Activated T-helper 17 cell treated with anti-CD3 and anti-CD28 coated beads, Interleukin-2, amount 50 U/mL, for 72 hours (primary cell): ENCODE results near the gene MYCBPAP. TPM values are rescaled to one million over a fixed set of nuclear protein-coding genes. Genes with fewer than 3 reads are reported as not detected.

ENCODE experiments used
- ATAC-seq: fragments of 150-1000 bp; cut with Tn5 transposase; replicated peaks from 2 replicates; pipeline ENCODE4 v1.10.0; 2021; ENCODE audit warnings: mild to moderate bottlenecking, moderate library complexity
- H3K27ac Mint-ChIP-seq: one replicate; pipeline ENCODE4 v1.8.0; 2022; ENCODE audit warnings: mixed read lengths
- H3K27me3 Mint-ChIP-seq: one replicate; pipeline ENCODE4 v1.8.0; 2022; ENCODE audit warnings: mixed read lengths
- H3K36me3 Mint-ChIP-seq: one replicate; pipeline ENCODE4 v1.8.0; 2022; ENCODE audit warnings: low read depth, mild to moderate bottlenecking, mixed read lengths
- H3K4me1 Mint-ChIP-seq: one replicate; pipeline ENCODE4 v1.8.0; 2022; ENCODE audit warnings: mixed read lengths
- H3K4me3 Mint-ChIP-seq: one replicate; pipeline ENCODE4 v1.8.0; 2022; ENCODE audit warnings: mild to moderate bottlenecking, mixed read lengths
- H3K9me3 Mint-ChIP-seq: one replicate; pipeline ENCODE4 v1.8.0; 2022; ENCODE audit warnings: mixed read lengths
- total RNA-seq, 2 donors: library from RNA; stranded (reverse); gene quantifications; one replicate each; pipeline ENCODE4 v1.2.3, GENCODE V29; 2022

MYCBPAP gene
- total RNA-seq, 2 donors from 2014 or later, result 2.1 to 3.2 TPM

DNA sequence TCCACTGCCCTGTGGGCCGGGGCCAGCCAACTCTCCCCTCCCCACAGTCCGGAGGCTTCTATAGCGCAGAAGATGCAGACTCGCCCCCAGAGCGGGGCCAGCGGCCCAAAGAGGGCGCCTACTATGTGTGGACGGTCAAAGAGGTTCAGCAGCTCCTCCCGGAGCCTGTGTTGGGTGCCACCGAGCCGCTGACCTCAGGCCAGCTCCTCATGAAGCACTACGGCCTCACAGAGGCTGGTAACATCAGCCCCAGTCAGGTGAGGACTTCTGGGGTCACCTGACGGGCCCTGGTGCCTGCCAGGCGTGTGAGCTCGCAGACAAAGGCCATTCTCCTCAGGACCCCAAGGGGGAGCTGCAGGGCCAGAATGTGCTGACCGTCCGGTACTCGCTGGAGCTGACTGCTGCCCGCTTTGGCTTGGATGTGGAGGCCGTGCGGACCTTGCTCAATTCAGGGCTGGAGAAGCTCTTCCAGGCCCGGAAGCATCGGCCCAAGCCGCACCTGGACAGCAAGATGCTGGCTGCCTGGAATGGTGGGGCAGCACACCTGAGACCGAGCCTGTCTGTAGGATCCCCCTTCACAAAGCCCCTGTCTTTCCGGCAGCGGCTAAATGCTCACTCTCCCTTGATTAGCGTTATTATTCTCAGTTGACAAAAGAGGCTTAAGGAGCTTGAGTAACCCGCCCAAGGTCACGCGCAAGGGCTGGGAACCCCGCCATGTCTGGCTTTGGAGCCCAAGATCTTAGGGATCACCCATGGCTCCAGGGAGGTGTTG is 42.6 kb downstream of the MYCBPAP start:
- Mint-ChIP-seq H3K36me3 (no peaks in the 10 kb centered on the region), H3K27me3 (no peaks in the 10 kb centered on the region), H3K4me3 (no peak overlapping the region), H3K9me3 (no peaks in the 10 kb centered on the region), H3K4me1 (peaks cover 6% of the 10 kb centered on the region), H3K27ac (no peak overlapping the region)
- ATAC-seq, result no peak

DNA sequence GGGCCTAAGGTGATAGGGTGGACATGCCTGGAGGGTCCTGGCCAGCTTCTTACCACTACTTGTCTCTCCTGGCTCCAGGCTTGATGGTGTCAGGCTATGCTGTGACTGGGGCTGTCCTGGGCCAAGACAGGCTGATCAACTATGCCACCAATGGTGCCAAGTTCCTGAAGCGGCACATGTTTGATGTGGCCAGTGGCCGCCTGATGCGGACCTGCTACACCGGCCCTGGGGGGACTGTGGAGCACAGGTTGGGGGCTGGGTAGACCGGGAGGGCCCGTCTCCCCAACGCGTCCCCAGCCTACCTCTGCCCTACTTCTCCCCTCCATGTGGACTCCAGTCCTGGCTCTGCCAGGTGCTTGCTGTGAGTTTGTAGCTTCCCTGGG is 43.2 kb downstream of the MYCBPAP start:
- Mint-ChIP-seq H3K4me1 (peaks cover 6% of the 10 kb centered on the region), H3K36me3 (no peaks in the 10 kb centered on the region), H3K9me3 (no peaks in the 10 kb centered on the region), H3K4me3 (no peak overlapping the region), H3K27me3 (no peaks in the 10 kb centered on the region), H3K27ac (no peak overlapping the region)
- ATAC-seq, result no peak

DNA sequence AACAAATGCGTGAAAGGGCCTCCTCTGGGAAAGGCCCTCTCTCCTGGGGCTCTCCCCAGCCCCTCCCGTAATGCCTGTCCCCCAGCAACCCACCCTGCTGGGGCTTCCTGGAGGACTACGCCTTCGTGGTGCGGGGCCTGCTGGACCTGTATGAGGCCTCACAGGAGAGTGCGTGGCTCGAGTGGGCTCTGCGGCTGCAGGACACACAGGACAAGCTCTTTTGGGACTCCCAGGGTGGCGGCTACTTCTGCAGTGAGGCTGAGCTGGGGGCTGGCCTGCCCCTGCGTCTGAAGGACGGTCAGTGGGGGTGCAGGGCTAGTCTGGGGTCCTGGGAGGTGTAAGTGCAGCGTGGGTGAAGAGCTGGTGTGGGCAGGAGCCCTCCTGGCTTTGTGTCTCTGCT is 43.6 kb downstream of the MYCBPAP start:
- no peaks in the 10 kb centered on the region for H3K36me3 Mint-ChIP-seq
- H3K4me1 Mint-ChIP-seq, result peaks cover 6% of the 10 kb centered on the region
- no peaks in the 10 kb centered on the region for H3K27me3 Mint-ChIP-seq
- H3K9me3 Mint-ChIP-seq, result no peaks in the 10 kb centered on the region
- no peak overlapping the region for H3K27ac Mint-ChIP-seq
- ATAC-seq, result no peak
- no peak overlapping the region for H3K4me3 Mint-ChIP-seq

DNA sequence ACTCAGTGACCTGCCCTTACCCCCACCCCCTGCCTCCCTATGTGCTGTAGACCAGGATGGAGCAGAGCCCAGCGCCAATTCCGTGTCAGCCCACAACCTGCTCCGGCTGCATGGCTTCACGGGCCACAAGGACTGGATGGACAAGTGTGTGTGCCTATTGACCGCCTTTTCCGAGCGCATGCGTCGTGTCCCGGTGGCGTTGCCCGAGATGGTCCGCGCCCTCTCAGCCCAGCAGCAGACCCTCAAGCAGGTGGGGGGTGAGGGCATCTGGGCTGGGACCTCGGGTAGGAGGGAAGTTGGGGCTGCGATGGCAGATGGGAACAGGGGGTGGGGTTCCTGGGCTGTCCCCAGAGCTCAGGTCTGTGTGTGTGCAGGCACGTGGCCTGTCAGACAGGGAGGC is 46.0 kb downstream of the MYCBPAP start:
- Mint-ChIP-seq H3K4me3 (no peak overlapping the region), H3K4me1 (peaks cover 6% of the 10 kb centered on the region), H3K36me3 (no peaks in the 10 kb centered on the region)

DNA sequence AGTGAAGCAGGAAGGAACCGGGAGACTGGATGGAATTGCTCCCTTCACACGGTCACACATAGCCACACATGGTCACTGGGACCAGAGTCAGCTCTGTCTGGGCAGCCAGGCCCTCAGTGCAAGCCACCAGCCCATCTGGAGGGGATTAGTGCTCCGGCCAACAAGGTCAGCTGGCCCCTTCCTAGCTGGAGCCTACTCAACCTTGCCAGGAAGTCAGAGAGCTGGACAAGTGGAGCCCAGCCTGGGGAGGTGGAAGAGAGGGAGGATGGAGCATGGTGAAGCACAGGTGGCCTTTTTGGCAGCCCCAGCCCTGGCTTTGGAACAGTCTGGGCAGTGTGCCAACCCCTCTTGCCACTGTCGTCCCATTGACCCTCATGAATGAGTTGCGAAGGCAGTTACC is 48.6 kb downstream of the MYCBPAP start:
- no peak for ATAC-seq
- H3K4me3 Mint-ChIP-seq, result no peak overlapping the region
- peaks cover 6% of the 10 kb centered on the region for H3K4me1 Mint-ChIP-seq
- H3K9me3 Mint-ChIP-seq, result no peaks in the 10 kb centered on the region
- peaks cover 10% of the 10 kb centered on the region for H3K27me3 Mint-ChIP-seq
- no peaks in the 10 kb centered on the region for H3K36me3 Mint-ChIP-seq
- no peak overlapping the region for H3K27ac Mint-ChIP-seq

More for the DNA sequence above, 46.0 kb downstream of the MYCBPAP start:
- no peak overlapping the region for H3K27ac Mint-ChIP-seq
- ATAC-seq, result no peak
- peaks cover 10% of the 10 kb centered on the region for H3K27me3 Mint-ChIP-seq
- no peaks in the 10 kb centered on the region for H3K9me3 Mint-ChIP-seq

DNA sequence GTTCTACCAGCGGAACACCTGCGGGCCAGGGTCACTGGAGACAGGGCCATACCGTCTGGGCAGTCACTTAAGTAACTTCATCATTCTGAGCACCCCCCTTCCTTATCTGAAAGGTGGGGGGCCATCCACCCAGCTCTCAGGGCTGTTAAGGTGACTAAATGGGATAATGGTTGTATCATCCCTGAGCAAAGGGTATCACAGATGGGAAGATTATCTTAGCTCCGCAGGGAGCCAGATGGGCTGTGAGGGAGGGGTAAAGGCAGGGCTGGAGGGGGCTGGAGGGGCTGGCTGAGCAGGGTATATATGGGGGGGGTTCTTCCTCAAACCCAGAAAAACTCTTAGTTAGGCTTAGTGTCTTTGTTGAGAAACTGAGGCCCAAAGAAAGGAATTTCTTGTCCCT is 49.4 kb downstream of the MYCBPAP start:
- no peak for ATAC-seq
- H3K9me3 Mint-ChIP-seq, result no peaks in the 10 kb centered on the region

DNA sequence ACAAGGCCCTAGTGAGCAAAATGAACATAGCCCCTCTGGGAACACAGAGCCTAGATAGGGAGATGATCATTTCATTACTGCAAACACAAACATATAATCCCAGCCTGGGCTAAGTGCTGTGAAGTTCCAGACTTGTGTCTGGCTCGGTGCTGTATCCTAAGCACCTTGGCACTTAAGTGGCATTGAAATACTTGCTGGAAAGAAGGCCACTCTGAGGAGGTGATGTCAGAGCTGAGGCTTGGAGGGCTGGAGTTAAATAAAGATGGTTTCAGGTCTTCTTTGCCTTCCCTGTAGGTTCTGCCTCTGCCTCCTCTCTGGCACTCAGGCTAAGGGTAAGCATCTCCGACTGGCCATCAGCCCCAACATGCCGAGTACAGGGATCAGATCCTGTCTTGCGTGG is 49.9 kb downstream of the MYCBPAP start:
- Mint-ChIP-seq H3K9me3 (no peaks in the 10 kb centered on the region), H3K27ac (no peak overlapping the region), H3K27me3 (peaks cover 17% of the 10 kb centered on the region), H3K36me3 (no peaks in the 10 kb centered on the region), H3K4me1 (peaks cover 6% of the 10 kb centered on the region), H3K4me3 (no peak overlapping the region)
- no peak for ATAC-seq

More for the DNA sequence above, 49.4 kb downstream of the MYCBPAP start:
- H3K4me3 Mint-ChIP-seq, result no peak overlapping the region
- peaks cover 17% of the 10 kb centered on the region for H3K27me3 Mint-ChIP-seq
- peaks cover 6% of the 10 kb centered on the region for H3K4me1 Mint-ChIP-seq
- H3K27ac Mint-ChIP-seq, result no peak overlapping the region
- H3K36me3 Mint-ChIP-seq, result no peaks in the 10 kb centered on the region

DNA sequence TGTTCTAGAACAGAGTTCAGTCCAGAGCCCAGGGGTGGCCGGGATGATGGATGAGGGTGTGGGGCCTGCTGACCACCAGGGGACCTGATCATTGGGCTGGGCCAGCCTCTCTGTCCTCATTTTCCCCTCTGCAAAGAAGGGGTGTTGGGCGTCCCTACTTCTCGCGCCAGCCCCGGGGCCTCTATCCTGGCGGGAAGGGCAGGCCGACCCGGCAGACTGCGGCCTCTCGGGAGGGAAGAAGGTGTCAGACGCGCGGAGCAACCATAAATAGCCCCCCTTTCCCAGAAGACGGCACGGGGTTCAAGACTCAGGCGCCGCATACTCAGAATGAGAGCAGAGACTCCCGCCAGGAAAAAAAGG is 50.3 kb downstream of the MYCBPAP start:
- Mint-ChIP-seq H3K4me1 (peaks cover 6% of the 10 kb centered on the region), H3K27me3 (peaks cover 22% of the 10 kb centered on the region), H3K27ac (no peak overlapping the region), H3K9me3 (no peaks in the 10 kb centered on the region), H3K4me3 (peak overlapping the region; percentile 73), H3K36me3 (no peaks in the 10 kb centered on the region)
- no peak for ATAC-seq

DNA sequence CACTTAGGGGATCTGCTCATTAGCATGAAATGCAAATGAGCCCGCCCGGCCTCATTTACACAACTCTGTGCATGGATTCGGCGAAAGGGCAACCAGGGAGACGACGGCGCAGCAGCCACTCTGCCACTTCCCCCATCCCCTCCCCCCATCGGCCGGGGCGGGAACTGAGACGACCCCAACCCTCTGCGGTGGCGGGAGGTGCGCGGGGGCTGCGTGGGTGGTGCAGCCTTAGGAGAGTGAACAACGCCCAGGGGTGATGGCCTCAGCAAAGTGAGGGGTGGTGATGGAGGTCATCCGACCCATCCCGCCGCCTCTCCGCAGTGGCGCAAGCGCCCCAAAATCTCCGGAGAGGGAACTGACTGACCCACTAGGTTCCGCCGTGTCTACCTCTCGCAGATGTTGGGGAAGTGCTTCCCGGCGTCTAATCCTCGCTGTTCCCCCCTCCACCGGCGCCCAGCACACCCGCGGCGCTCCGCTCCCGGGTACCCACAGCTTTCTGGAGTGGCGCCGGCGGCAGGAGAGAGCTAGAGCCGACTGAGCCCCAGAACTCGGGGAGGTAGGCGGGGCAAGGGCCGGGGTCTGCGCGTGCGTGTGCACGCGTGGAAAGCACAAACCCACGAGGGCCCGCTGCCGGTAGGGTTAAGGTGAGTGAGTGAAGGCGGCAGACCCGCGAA is 50.8 kb downstream of the MYCBPAP start:
- no peaks in the 10 kb centered on the region for H3K9me3 Mint-ChIP-seq
- H3K36me3 Mint-ChIP-seq, result no peaks in the 10 kb centered on the region
- no peak overlapping the region for H3K27ac Mint-ChIP-seq
- H3K27me3 Mint-ChIP-seq, result peaks cover 26% of the 10 kb centered on the region
- ATAC-seq, result no peak
- H3K4me3 Mint-ChIP-seq, result peak overlapping the region; percentile 73
- H3K4me1 Mint-ChIP-seq, result peaks cover 6% of the 10 kb centered on the region

DNA sequence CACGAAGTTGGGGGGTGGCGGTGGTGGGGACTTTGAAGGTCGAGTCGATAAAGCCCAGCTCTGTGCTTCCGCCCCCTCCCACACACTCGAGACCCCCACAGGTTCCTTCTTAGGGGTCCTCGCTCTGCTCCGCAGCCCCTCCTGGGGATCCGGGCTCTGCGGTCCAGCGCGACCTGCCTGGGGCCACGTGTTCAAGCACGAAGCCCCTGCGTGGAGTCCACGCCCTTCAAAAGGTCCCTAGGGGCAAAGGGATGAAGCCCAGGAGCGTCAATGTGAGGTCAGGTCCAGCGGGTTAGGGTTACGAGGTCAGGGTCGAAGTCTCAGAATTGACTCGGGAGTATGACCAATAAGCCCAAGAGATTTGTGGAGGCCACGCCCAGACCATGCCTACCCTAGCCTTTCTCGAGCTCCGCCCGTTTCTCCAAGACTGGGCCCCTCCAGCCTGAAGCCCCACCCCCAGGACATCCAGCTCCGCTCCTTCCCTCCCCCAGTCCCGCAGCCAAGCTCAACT is 51.5 kb downstream of the MYCBPAP start:
- no peaks in the 10 kb centered on the region for H3K9me3 Mint-ChIP-seq
- peaks cover 2% of the 10 kb centered on the region for H3K4me1 Mint-ChIP-seq
- no peaks in the 10 kb centered on the region for H3K36me3 Mint-ChIP-seq
- peak overlapping the region; percentile 73 for H3K4me3 Mint-ChIP-seq
- peak; percentile 38 for ATAC-seq
- H3K27ac Mint-ChIP-seq, result no peak overlapping the region
- H3K27me3 Mint-ChIP-seq, result peaks cover 29% of the 10 kb centered on the region

DNA sequence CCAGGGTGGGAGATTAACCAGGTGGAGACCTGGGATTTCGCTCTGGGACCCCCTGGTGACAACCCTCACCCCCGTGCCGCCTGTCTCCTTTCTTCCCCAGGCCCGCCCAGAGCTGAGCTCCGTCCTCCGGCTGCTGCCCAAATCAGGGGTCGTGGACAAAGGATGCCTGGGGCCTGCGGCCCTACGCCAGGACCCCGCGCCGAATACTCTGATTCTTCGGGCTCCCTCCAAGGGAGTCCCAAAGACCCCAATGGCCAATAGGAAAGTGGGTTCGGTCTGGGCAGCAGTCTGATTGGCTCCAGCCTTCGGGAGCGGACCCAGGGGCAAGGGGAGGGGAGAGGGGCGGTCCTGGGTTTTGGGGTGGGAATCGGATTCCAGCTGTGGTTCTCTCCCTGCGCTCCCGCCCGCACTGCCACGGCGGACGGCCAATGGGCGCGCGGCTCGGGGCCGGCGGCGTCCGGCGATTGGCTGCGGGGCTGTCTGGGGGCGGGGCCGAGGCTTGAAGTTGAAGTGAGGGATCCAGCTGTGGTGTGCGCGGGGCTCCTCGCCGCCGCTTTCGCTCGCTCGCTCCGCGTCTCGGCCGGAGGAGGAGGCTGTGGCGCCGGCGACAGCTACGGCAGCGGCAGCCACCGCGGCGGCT is 52.1 kb downstream of the MYCBPAP start, which contains the start of gene CACNA1G:
Gene CACNA1G, plus strand, starts transcription at position 531 of the 640 bp plus-strand sequence. CDS start 745 bp downstream, outside the sequence.
- Mint-ChIP-seq H3K4me1 (no peaks in the 10 kb centered on the region), H3K27me3 (peaks cover 35% of the 10 kb centered on the region), H3K4me3 (peak within 1 kb of the TSS; percentile 73), H3K27ac (no peak within 1 kb of the TSS), H3K36me3 (no peaks in the 10 kb centered on the region), H3K9me3 (no peaks in the 10 kb centered on the region)
- ATAC-seq, result peak; percentile 96

DNA sequence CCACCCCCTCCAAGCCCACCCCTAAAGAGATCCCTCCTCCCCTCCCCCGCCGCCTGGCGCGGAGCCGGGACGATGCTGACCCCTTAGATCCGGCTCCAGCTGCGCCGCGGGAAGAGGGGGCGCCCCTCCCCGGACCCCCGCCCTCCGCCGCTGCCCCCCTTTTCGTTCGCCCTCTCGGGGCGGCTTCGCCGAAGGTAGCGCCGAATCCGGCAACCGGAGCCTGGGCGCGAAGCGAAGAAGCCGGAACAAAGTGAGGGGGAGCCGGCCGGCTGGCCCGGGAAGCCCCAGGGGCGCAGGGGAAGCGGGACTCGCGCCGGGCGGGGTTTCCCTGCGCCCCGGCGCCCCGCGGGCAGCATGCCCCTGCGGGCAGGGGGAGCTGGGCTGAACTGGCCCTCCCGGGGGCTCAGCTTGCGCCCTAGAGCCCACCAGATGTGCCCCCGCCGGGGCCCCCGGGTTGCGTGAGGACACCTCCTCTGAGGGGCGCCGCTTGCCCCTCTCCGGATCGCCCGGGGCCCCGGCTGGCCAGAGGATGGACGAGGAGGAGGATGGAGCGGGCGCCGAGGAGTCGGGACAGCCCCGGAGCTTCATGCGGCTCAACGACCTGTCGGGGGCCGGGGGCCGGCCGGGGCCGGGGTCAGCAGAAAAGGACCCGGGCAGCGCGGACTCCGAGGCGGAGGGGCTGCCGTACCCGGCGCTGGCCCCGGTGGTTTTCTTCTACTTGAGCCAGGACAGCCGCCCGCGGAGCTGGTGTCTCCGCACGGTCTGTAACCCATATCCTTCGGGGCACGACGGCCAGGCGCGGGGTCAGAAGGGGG is 52.9 kb downstream of the MYCBPAP start:
- Mint-ChIP-seq H3K27ac (no peak overlapping the region), H3K4me3 (no peak overlapping the region), H3K9me3 (no peaks in the 10 kb centered on the region), H3K27me3 (peaks cover 42% of the 10 kb centered on the region), H3K4me1 (peaks cover 5% of the 10 kb centered on the region), H3K36me3 (no peaks in the 10 kb centered on the region)
- no peak for ATAC-seq

DNA sequence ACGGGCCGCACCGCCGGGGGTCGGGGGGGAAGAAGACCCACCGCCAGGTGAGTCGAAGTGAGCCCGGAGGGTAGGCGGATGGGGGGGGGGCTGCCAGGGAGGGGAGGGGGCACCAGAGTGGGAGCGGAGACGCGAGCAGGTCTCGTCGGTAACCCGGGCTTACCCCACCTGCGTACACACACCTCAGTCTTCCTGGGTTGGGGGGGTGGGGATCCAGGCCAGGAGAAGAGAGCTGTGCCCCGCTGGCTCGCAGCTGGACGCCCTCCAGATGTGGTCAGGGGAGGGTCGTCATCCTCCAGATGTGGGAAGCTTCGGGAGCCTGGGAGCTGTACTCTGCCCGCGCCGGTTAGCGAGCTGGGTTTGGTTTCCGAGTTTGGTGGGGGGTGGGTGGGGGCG is 53.5 kb downstream of the MYCBPAP start:
- Mint-ChIP-seq H3K4me1 (peaks cover 5% of the 10 kb centered on the region), H3K27ac (no peak overlapping the region), H3K27me3 (peaks cover 48% of the 10 kb centered on the region), H3K9me3 (no peaks in the 10 kb centered on the region), H3K36me3 (no peaks in the 10 kb centered on the region), H3K4me3 (no peak overlapping the region)
- no peak for ATAC-seq
